ENCODE data around the gene CASZ1. TPM values are rescaled to one million over a fixed set of nuclear protein-coding genes. Genes with fewer than 3 reads are reported as not detected.
A peak's percentile ranks its signal among the peaks of the same experiment; 100 is the strongest.

CASZ1 gene, protein sequence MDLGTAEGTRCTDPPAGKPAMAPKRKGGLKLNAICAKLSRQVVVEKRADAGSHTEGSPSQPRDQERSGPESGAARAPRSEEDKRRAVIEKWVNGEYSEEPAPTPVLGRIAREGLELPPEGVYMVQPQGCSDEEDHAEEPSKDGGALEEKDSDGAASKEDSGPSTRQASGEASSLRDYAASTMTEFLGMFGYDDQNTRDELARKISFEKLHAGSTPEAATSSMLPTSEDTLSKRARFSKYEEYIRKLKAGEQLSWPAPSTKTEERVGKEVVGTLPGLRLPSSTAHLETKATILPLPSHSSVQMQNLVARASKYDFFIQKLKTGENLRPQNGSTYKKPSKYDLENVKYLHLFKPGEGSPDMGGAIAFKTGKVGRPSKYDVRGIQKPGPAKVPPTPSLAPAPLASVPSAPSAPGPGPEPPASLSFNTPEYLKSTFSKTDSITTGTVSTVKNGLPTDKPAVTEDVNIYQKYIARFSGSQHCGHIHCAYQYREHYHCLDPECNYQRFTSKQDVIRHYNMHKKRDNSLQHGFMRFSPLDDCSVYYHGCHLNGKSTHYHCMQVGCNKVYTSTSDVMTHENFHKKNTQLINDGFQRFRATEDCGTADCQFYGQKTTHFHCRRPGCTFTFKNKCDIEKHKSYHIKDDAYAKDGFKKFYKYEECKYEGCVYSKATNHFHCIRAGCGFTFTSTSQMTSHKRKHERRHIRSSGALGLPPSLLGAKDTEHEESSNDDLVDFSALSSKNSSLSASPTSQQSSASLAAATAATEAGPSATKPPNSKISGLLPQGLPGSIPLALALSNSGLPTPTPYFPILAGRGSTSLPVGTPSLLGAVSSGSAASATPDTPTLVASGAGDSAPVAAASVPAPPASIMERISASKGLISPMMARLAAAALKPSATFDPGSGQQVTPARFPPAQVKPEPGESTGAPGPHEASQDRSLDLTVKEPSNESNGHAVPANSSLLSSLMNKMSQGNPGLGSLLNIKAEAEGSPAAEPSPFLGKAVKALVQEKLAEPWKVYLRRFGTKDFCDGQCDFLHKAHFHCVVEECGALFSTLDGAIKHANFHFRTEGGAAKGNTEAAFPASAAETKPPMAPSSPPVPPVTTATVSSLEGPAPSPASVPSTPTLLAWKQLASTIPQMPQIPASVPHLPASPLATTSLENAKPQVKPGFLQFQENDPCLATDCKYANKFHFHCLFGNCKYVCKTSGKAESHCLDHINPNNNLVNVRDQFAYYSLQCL (N-terminal part only)
- 8.8 TPM for polyA plus RNA-seq (2012; ENCODE audit: insufficient read depth, insufficient read length)

DNA sequence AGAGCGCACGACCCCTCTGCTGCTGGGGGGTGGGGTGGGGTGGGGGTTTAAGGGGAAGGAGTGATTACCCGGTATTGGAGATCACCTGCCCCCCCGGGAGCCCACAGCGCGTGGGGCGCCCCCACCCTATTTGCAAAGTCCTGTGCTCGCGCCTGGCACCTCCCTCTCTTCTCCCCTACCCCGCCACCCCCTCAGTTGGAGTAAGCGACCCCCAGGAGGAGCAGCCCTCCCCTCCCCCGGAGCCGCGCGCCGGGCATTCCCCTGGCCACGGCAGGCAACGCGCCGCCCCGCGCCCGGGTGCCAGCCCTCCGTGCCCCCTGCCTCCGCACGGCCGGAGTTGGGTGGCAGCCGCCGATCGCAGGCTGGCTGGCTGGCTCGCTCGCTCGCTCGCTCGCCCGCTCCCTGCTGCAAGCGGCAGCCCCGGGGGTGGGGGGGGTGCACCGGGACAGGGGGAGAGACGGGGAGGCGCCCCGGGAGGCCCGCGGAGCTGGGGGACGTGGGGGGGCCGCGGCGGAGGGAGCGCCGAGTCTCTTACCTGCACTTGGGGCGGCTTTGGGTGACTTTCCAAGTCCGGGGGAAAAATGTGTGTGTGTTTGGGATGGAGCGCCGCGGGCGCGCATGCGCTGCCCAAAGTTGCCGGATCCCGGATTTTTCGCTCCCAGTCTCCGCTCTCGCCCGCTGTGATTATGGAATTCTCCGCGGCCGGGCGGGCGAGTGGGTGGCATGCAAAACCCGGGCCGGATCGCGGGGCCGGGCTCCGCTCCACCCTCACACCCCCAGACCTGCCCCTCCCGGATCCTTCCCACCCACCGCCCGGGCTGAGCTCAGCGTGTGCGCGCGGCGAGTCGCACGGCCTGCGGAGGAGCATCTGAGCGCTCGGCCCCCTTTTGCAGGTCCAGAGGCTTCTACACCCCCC is at the start of gene CASZ1:
Gene CASZ1 (minus strand): TSS at position 618 of the 916 bp plus-strand sequence. CDS start 102,757 bp downstream, outside the sequence.
- DNase-seq (ENCODE audit: low read depth, low spot score), result no peak
- peak within 1 kb of the TSS; percentile 31 for H3K4me3 ChIP-seq (ENCODE audit: low read length)

DNA sequence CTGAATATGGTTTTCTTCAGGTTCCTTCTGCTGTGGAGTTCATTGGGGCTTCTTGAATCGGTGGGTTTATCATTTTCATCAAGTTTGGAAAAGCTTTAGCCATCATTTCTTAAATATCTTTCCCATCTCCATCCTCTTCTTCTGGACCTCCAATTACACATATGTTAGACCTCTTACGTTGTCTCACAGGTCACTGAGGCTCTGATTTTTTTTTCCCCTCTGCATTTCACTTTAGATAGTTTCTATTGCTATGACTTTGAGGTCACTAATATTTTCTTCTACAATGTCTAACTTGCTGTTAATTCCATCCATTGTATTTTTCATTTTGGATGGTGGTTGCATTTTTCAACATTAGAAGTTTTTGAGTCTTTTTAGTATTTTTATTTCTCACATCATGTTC is 47.3 kb upstream of the CASZ1 start:
- DNase-seq (ENCODE audit: low read depth, low spot score), result no peak
- H3K4me3 ChIP-seq (ENCODE audit: low read length), result no peak overlapping the region

DNA sequence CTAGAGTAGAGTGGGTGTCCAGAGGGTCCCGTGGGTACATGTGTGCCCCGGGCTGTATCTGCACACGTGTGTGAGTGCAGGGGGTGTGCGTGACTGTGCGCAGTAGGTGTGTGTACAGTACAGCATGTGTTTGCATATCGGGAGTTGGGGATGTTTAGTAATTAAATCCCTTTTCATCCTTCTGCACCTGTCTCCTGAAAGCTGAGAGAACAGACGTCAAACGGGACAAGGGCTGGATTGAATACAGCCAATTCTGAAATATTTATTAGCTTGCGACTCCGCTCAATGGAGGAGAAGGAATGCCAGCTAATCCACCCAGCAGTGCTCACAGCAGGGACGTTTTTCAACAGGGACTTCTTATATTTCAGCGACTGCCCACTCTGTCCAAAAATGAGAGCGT is 44.7 kb upstream of the CASZ1 start:
- no peak overlapping the region for H3K4me3 ChIP-seq (ENCODE audit: low read length)
- DNase-seq (ENCODE audit: low read depth, low spot score), result no peak

DNA sequence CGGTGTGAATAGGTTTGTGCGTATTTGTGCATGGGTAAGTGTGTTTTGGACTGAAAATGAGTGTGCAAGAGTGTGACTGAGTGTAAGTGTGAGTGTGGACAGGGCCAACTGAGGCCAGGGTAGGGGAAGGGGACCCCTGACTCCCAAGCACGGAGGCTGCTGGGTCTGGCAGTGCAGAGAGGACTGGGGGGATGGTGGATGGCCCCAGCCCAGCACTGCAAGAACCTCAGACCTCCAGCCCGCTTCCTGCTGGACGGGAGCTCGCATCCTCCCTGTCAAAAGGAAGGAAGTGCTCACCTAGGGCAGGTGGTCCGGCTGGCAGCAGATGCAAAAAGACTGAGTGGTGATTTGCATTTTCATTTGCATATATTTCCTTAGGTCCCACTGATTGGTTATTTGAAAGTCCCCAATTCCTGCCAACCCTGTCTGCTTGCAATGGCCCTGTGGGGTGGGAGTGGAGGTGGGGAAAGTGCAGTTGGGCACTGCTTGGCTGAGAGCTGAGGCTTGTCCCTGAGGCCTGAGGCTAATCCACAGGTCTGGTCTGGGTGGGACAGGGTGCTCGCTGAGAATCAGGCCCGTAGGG is 42.8 kb upstream of the CASZ1 start:
- H3K4me3 ChIP-seq (ENCODE audit: low read length), result no peak overlapping the region
- no peak for DNase-seq (ENCODE audit: low read depth, low spot score)

DNA sequence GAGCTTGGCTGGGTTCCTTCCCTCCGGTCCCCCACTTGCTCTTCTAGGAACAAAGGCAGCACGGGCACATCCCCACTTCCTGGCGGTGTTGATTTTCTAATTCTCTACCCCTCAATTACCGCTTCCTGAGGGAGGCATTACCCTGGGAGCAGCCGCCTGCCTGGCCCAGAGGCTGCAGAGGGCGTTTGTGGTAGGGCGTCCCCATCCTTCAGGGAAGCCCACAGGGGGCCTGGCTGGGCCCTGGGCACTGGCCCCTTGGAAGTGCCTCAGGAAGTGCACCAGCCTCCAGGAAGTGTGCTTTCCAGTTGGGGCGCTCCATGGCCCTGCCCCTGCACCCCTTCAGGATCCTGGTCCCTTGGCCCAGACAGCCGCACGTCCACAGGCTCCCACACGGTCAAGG is 42.1 kb upstream of the CASZ1 start:
- no peak overlapping the region for H3K4me3 ChIP-seq (ENCODE audit: low read length)
- DNase-seq (ENCODE audit: low read depth, low spot score), result no peak

DNA sequence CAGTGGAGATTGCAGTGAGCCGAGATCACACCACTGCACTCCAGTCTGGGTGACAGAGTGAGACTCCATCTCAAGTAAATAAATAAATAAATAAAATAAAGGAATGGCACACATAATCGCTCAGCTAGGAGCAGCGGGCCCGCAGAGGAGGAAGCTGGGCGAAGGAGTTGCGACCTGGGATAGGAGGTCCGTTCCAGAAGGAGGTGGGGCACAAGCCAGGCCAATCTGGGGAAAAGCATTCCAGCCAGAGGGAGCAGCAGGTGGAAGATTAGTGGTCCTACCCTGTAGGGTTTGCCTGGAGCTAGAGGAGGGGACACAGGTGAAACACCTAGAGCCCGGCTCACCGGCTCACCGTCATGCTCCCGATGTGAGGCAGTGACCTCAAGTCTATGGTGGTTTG is 40.3 kb upstream of the CASZ1 start:
- DNase-seq (ENCODE audit: low read depth, low spot score), result no peak
- H3K4me3 ChIP-seq (ENCODE audit: low read length), result no peak overlapping the region

DNA sequence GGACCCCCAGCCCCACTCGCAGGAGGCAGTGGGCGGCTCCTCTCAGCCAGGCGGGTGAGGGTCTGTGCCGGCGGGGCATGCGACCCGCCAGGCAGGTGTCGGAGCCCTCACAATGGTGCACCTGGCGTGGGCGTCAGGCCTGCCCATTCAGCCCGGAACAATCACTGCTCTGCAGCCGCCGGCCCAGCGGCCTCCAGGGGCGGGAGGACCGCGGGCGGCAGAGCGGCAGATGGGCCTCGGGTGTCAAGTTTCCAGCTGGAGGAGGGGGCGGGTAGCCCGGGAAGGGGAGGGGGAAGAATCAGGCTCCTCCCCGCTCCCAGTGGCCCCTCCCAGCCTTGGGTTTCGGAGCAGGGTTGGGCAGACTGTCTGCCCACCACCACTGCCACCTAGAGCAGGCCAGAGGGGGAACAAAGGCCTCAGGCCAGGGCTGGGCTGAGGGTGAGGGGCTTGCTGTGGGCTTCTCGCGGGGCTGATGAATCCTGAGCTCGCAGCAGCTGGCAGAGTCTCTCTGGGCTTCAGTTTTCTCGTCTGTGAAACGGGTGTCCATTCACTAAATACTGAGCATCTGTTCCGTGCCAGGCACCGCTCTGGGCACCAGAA is 39.5 kb upstream of the CASZ1 start:
- no peak overlapping the region for H3K4me3 ChIP-seq (ENCODE audit: low read length)
- no peak for DNase-seq (ENCODE audit: low read depth, low spot score)

DNA sequence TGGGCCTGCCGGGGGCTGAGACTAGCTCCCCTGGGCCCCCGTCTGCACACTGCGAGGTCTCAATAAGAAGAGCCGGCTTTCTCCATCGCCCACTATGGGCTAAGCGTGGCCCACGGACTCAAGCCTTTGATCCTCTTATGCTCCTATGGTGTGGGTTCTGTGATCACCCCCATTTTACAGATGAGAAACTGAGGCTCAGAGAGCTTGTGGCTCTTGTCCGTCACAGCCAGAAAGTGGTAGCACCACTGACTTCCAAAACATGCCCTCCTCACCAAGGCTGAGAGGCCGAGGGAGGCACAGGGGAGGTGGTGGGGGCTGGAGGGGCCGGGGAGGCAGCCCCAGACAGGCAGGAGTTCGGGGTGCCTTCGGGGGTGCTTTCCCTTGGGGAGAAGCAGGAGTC is 39.0 kb upstream of the CASZ1 start:
- no peak for DNase-seq (ENCODE audit: low read depth, low spot score)
- no peak overlapping the region for H3K4me3 ChIP-seq (ENCODE audit: low read length)

DNA sequence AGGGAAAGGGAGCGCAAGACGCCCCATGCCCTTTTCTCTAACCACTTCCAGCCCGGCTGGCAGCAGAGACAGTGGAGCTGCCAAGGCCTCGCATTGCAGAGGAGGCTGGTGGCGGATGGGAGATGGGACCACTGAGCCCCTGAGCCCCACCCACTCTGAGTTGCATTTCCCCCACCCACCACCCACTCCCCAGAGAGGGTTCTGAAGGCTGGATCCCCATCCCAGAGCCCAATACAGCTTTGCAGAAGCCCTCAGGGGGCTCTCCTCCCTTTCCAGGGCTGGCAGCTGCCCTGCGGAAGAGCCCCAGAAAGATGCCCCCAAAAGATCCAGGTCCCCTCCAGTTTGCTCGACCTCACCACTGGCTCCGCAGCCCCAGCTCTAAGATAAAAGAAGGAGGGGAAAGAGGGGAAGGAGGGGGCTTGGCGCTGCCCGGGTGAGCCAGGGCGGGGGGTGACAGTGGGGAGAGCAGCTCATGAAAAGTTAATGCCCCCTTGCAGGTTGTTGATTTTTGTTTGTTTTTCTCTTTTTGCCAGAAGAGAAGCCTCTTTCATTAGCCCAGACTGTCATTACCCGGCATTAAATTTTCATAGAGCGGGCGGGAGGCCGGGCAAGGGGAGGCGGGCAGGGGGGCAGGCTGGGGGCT is 38.4 kb upstream of the CASZ1 start:
- DNase-seq (ENCODE audit: low read depth, low spot score), result no peak
- no peak overlapping the region for H3K4me3 ChIP-seq (ENCODE audit: low read length)

DNA sequence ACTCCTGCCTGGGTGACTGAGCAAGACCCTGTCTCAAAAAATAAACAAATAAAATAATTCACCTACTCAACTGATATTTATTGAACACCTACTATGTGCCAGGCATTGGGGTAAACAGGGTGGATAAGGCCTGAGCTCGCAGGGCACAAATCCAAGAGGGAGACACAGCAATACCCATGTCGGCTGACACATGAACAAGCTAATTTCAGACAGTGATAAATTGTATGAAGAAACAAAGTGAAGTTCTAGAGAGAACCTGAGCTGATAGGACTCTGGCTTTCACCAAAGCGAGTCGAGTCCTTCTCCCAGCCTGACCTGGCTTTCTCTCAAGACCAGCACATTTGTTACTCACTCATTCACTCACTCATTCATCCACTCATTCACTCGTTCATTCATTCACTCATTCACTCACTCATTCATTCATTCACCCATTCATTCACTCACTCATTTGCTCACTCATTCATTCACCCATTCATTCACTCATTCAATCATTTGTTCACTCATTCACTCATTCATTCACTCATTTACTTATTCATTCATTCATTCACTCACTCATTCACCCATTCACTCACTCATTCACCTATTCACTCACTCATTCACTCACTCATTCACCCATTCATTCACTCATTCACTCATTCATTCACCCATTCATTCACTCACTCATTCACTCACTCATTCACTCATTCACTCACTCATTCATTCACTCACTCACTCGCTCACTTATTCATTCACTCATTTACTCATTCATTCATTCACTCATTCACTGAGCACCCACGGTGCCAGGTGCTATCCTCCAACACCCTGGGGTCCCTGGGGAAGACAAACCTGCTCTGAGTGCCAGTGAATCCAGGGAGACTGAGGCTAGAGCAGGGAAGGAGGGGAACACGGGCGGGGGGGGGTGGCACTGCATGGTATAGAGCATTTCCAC is 37.4 kb upstream of the CASZ1 start:
- no peak overlapping the region for H3K4me3 ChIP-seq (ENCODE audit: low read length)
- DNase-seq (ENCODE audit: low read depth, low spot score), result no peak

DNA sequence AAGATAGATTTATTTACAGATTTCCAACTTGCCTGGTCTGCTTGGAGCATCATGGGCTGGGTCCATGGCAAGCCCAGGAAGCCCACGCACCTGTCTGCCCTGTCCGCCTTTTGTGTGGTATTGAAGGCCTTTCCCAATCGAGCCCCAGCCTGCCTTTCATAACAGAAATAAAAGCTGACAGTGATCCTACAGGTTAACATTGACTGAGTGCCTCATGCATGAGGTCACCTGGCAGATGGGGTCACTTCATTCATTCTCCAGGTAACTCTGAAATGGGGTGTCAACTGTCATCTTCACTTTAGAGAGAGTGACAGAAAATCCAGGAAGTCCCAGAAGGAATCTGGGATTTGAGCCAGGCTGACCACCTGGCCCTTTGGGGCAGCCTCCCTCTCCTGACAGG is 36.3 kb upstream of the CASZ1 start:
- no peak for DNase-seq (ENCODE audit: low read depth, low spot score)
- H3K4me3 ChIP-seq (ENCODE audit: low read length), result no peak overlapping the region

DNA sequence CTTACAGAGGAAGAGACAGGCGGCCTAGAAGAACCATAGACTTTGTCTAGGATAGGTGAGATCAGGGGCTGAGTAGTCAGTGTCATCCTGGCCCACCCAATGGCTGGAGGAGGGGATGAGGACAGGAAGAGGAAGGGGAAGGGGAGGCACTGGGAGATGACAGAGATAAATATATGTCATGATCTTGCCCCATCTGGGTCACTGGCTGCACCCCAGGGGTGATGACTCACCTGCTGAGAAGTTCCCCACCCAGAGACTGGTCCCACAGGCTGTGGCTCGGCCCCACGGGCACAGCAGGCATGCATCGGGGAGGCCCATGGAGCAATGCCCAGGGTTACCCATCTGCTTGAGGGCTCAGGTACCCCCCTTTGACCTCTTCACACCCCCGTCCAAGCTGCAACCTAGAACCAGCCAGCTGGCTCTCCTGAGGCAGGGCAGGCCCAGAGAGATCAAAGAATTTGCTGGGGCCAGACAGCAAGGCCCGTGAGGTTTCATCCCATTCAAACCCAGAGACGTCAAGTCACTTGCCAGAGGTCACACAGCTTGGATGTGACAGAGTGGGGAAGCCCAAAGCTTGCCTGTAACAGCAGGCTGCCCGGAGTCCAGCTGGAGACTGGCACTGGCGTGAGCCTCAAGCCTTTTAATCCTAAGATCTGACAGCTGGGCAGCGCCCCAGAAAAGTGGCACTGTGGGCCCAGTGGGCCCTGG is 34.7 kb upstream of the CASZ1 start:
- no peak for DNase-seq (ENCODE audit: low read depth, low spot score)
- H3K4me3 ChIP-seq (ENCODE audit: low read length), result no peak overlapping the region

DNA sequence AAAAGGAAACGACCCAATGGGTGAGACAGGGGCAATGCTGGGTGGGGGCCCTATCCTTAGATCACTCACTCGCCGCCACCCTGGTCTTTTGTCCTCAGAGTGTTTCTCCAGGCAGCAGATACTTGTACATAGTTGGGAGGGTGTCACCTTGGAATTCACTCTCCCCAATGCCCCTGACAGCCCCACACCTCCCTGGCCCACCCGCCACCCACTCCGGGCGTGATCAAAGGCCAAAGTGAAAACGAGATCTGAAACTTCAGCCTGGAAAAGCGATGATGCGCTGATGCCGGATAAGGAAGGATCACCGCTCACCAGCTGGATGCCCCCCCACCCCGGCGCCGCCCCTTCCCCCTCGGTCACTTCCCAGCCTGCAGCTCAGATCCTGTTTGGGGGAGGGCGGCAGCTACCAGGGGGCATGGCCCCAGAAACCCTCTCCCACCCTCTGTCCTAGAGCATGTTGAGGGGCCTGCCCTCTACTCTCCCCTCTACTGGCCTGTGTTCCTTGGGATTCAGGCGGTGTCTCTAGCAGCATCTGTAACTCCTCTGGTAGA is 33.6 kb upstream of the CASZ1 start:
- H3K4me3 ChIP-seq (ENCODE audit: low read length), result no peak overlapping the region
- no peak for DNase-seq (ENCODE audit: low read depth, low spot score)

DNA sequence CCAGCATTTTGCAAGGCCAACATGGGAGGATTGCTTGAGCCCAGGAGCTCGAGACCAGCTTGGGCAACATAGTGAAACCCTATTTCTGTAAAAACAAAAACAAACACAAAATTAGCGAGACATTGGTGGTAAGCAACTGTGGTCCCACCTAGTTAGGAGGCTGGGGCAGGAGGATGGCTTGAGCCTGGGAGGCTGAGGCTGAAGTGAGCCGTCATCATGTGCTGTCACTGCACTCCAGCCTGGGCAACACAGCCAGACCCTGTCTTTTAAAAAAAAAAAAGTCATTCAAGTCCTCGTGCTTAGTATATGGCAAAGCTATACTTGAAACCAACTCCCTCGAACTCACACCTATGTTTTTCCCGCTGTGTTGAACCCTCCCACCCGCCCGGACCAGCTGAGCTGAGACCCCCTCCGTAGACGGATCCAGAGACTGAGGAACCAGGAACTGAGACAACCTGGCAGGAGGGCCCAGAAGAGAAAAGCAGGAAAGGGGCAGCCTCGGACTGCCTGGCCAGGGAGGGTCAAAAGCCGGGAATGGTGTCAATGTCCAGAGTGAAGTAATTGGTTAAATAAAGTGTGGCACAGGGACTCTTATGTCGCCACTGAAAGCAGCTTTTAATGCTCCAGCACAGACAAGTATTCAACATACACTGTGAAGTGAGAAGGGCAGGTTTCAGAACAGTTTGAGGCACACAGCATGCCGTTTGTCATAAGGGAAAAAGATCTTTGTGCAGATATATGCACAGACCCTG is 32.8 kb upstream of the CASZ1 start:
- DNase-seq (ENCODE audit: low read depth, low spot score), result no peak

More for the DNA sequence above, 32.8 kb upstream of the CASZ1 start:
- no peak overlapping the region for H3K4me3 ChIP-seq (ENCODE audit: low read length)

Measured in Jurkat, Clone E6-1 (cell line).